ENCODE measurements around the gene TRAK2.

- TF ChIP-seq CTCF (IDR thresholded peaks at IDR 0.05) (no peak), POLR2AphosphoS5 (IDR thresholded peaks at IDR 0.05; ENCODE audit: insufficient read depth in 1 of 2, low read depth in 1 of 2) (no peak), POLR2A (IDR thresholded peaks at IDR 0.05) (no peak)
Observed at GRCh38 chr2:201436141-201436540, 15.1 kb downstream of the TRAK2 start.

Measured in vagina (tissue), 2 donors.